Progenitor cell of endocrine pancreas (in vitro differentiated cells): ENCODE measurements around the gene HOXA5. TPM values are rescaled to one million over a fixed set of nuclear protein-coding genes. Genes with fewer than 3 reads are reported as not detected.

Experiments
- DNase-seq: peaks from one replicate; pipeline ENCODE4 v3.0.0; 2021; ENCODE audit warnings: low spot score; ENCODE audit not compliant: unreplicated experiment
- H3K27ac Mint-ChIP-seq: 2 replicates; pipeline ENCODE4 v1.8.0; 2021; ENCODE audit warnings: mild to moderate bottlenecking, moderate library complexity, mixed read lengths
- H3K27me3 Mint-ChIP-seq: 2 replicates; pipeline ENCODE4 v1.8.0; 2021; ENCODE audit warnings: mixed read lengths
- H3K36me3 Mint-ChIP-seq: 2 replicates; pipeline ENCODE4 v1.8.0; 2022; ENCODE audit warnings: mixed read lengths; ENCODE audit not compliant: insufficient read depth
- H3K4me1 Mint-ChIP-seq: 2 replicates; pipeline ENCODE4 v1.8.0; 2021; ENCODE audit warnings: low read depth, mixed read lengths
- H3K4me3 Mint-ChIP-seq: 2 replicates; pipeline ENCODE4 v1.8.0; 2021; ENCODE audit warnings: low read depth, mild to moderate bottlenecking, moderate library complexity, mixed read lengths
- H3K9me3 Mint-ChIP-seq: 2 replicates; pipeline ENCODE4 v1.8.0; 2021; ENCODE audit warnings: low read depth, mixed read lengths
- total RNA-seq: library from RNA; stranded (reverse); gene quantifications from 2 replicates; pipeline ENCODE4 v1.2.1, GENCODE V29; 2021
- TF ChIP-seq, protein P1 (sequence below): fragments of 200-600 bp; sonication (generic); IDR thresholded peaks from one replicate; pipeline ENCODE4 v1.5.0; 2021; ENCODE audit warnings: antibody characterized with exemption, mild to moderate bottlenecking; ENCODE audit not compliant: unreplicated experiment

HOXA5 gene
- total RNA-seq, 1 donor from 2014 or later = 12.6 TPM

DNA sequence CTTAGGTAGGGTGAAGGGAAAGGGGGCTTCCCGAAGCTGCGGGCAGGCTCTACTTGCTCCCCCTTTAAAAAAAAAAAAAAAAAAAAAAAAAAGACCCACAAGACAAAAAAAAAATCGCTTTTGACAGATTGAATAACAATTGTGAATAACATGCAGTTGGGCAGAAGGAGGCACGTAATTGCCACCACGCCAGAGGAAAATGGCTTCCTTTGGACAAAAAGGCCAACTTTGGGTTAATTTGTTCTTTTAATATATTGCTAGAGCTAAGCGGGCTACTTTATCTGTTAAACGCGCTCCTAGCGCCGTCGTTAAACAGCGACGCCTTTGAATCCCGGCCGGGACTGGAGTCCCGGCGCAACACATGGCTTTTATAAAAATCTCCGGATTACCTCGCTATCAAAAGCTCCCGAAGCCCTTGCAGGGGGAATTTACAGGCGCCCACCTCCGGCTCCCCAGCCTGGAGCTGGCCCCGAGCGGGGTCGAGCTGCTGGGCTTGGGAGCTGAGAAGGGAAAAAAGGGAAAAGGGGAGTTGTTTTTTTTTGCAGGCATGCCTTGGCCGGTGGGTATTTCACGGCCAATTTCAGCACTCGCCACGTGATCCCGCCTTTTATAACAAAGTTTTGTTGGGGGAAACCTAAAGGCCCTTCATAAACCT, 40.3 kb upstream of the HOXA5 start:
- no peak for DNase-seq
- Mint-ChIP-seq H3K4me1 (peaks cover 13% of the 10 kb centered on the region), H3K4me3 (peak overlapping the region; percentile 38)

DNA sequence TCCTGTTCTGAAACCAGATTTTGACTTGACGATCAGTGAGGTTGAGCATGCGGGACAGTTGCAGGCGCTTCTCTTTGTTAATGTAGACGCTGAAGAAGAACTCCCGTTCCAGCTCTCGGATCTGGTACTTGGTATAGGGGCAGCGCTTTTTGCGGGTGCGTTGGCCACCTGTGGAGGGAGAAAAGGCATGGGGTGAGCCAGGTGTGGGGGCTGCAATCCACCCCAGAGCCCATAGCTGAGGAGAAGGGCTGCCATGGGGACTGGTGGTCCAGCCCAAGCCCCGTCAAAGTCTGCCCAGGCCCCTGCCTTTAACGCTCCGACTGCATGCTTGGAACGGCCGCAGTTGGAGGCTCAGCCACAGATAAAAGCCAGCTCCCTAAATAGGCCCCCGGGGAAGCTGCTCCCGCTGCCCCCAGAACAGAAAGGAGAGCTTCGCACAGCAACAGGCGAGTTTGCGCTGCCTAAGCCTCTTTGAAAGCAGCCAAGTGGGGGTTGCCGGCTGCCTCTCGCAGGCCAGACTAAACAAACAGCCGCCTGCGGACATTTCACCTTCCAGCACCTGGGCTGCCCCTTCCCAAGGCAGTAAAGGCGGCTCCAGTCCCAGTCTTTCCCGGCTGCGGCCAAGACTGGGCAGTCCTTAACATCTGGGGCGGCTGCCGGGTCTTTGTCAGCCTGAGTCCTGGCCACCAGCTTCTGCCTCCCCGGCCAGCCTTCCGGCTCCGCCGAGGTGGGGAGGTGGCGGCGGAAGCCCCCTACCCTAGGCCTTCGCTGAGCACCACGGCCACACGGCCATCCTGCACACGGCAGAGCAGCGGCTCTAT, 39.6 kb upstream of the HOXA5 start:
- no peak overlapping the region for H3K4me3 Mint-ChIP-seq
- peaks cover 99% of the 10 kb centered on the region for H3K27me3 Mint-ChIP-seq
- H3K27ac Mint-ChIP-seq = no peak overlapping the region
- no peaks in the 10 kb centered on the region for H3K36me3 Mint-ChIP-seq
- peaks cover 9% of the 10 kb centered on the region for H3K4me1 Mint-ChIP-seq
- no peaks in the 10 kb centered on the region for H3K9me3 Mint-ChIP-seq
- DNase-seq = no peak
- TF ChIP-seq, protein P1, sequence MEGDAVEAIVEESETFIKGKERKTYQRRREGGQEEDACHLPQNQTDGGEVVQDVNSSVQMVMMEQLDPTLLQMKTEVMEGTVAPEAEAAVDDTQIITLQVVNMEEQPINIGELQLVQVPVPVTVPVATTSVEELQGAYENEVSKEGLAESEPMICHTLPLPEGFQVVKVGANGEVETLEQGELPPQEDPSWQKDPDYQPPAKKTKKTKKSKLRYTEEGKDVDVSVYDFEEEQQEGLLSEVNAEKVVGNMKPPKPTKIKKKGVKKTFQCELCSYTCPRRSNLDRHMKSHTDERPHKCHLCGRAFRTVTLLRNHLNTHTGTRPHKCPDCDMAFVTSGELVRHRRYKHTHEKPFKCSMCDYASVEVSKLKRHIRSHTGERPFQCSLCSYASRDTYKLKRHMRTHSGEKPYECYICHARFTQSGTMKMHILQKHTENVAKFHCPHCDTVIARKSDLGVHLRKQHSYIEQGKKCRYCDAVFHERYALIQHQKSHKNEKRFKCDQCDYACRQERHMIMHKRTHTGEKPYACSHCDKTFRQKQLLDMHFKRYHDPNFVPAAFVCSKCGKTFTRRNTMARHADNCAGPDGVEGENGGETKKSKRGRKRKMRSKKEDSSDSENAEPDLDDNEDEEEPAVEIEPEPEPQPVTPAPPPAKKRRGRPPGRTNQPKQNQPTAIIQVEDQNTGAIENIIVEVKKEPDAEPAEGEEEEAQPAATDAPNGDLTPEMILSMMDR = no peak

More for the DNA sequence above, 40.3 kb upstream of the HOXA5 start:
- Mint-ChIP-seq H3K36me3 (no peaks in the 10 kb centered on the region), H3K27me3 (peaks cover 99% of the 10 kb centered on the region), H3K9me3 (no peaks in the 10 kb centered on the region), H3K27ac (no peak overlapping the region)
- TF ChIP-seq, protein P1 = no peak

DNA sequence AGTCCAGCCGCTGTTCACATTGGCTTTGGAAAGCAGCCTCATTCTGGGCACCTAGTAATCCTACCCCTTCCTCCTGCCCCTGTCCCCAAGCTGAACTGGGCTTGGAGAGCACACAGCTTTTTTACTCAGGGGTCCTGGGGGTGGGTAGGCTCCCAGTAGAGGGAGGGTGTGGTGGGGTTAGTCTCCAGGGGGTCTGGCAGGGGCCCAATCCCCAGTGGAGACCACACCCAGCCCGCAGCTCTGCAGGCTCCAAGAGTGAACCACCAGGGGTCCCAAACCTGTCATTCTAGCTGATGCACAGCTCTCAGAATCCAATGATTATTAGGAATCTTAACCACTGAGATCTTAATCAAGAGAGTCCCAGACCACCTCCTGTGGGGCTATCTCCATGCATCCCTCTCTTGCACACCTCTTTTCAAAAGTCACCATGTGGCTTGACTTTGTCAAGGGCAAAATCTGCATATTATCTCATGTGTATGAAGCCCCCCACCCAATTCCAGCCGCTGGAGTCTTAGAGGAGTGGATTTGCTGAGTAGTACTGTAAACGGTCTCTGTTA, 38.9 kb upstream of the HOXA5 start:
- Mint-ChIP-seq H3K27me3 (peaks cover 99% of the 10 kb centered on the region), H3K4me1 (peaks cover 9% of the 10 kb centered on the region), H3K9me3 (no peaks in the 10 kb centered on the region), H3K36me3 (no peaks in the 10 kb centered on the region), H3K27ac (no peak overlapping the region), H3K4me3 (no peak overlapping the region)
- TF ChIP-seq, protein P1 = no peak
- DNase-seq = no peak

DNA sequence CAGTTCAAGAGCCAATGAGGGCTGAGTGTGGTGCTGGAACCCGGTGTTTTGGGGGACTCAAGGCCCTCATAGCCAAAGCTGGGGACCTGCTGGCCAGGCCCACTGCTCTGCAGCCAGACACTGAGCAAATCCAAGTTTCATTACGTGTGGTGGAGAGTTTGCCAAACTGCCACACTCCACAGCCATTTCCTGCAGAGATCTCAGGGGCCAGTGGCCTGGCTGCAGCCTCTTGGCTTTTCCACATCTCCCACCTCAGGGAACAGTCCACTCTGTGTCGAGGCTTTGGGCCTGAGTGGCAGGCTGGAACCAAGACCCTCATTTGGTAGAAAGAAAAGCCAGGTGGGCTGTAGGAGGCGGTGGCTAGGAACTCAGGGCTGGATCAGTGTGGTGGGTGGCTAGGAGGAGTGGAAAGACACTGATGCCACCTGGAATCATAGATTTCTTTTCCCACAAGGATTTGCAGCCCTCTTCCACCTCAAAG, 38.4 kb upstream of the HOXA5 start:
- no peak for DNase-seq
- Mint-ChIP-seq H3K27me3 (peaks cover 99% of the 10 kb centered on the region), H3K4me1 (peaks cover 9% of the 10 kb centered on the region), H3K36me3 (no peaks in the 10 kb centered on the region), H3K27ac (no peak overlapping the region), H3K9me3 (no peaks in the 10 kb centered on the region), H3K4me3 (no peak overlapping the region)
- TF ChIP-seq, protein P1 = no peak
